ENCODE results near the gene JSRP1.

JSRP1 gene

DNA sequence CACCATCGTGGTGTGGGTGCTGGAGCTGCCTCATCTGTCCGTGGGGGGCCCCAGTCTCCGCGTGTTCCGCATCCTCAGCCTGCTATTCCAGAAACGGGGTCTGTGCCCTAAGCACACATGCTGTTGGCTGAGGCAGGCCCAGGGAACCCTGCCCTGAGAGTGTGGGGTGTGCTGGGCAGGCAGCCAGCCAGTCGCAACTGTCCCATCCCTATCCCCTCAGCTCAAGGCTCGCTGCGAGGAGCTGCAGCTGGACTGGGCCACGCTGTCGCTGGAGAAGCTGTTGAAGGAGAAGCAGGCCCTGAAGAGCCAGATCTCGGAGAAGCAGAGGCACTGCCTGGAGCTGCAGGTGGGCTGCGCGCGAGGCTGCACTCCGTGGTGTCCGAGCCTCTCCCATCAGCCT is 42.0 kb downstream of the JSRP1 start:
- no peak for DNase-seq

DNA sequence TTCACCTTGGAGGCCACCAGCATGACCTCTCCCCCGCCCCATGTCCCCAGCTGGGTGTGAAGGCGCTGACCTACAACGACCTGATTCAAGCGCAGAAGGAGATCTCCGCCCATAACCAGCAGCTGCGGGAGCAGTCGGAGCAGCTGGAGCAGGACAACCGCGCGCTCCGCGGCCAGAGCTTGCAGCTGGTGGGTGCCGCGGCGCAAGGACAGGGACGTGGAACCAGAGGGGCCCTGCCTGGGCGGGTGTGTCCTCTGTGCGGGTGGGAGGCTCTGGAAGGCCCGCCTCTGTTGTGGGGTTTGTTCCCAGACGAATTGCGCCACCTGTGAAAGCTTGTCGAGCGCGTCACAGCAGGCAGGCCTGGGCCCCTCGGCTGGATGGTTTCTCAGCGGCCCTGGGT is 42.4 kb downstream of the JSRP1 start:
- no peak for DNase-seq

DNA sequence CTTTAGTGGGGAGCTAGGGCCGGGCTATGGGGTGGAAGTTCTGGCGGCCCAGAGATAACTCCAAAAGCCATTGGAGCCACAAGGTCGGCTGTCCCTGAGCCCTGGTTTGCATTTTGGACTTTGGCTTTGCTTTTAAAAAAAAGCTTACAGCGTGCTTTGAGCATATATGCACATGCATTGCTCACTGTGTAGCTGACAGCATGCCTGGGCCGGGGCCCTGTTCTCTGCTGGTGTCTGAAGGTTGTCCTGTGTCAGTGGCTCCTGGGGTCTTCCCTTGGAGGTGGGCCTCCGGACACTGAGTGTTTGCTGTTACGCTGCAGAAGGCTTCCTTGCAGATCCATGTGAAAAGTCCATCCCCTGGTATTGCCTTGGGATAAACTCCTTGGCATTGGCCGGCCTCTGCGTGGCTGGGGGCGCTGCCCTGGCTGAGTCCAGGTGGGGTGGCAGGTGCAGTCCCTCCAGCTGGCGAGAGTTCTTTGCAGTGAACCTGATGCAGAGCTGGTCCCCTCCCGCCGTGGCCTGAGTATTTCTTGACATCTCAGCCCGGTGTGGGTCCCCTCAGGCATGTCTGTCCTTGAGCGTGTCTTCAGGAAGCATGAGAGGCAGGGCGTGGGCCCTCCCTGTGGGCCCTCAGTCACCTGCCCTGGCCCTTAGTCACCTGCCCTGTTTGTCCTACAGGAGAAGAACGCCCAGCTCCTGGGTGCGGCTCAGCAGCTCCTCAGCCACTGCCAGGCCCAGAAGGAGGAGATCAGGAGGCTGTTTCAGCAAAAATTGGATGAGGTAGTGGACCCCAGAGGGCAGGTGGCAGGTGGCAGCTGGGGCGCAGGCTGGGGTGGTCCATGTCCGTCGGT is 43.1 kb downstream of the JSRP1 start:
- DNase-seq = no peak

DNA sequence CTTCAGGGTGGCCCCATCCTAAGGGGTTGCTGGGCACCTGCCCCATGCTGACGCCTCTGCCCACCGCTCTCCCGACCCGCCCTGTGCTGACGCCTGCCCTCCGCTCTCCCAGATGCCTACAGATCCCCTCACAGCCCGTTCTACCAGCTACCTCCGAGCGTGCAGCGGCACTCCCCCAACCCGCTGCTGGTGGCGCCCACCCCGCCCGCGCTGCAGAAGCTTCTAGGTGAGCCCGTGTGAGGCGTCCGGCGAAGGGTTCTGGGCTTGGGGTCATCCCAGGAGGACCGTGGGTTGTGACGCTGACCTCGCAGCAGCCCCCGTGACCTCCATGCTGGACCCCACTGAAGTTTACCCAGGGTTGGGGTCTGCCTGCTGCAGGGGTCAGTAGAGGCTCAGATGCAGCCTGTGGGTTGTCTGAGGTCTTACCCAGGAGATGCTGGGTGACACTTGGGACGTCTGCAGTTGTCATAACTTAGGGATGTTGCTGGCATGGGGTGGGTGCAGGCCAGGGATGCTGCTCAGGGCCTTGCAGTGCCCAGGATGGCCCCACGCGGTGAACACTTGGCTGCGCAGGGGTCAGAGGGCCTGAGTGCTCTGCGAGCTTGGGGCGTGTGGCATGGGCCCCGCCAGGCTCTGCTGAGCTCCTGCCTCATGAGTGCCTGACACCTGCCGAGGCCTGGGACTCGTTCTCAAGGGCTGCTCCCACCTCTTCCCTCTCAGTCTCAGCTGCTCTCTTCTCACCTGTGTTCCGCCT is 45.1 kb downstream of the JSRP1 start:
- DNase-seq = no peak

DNA sequence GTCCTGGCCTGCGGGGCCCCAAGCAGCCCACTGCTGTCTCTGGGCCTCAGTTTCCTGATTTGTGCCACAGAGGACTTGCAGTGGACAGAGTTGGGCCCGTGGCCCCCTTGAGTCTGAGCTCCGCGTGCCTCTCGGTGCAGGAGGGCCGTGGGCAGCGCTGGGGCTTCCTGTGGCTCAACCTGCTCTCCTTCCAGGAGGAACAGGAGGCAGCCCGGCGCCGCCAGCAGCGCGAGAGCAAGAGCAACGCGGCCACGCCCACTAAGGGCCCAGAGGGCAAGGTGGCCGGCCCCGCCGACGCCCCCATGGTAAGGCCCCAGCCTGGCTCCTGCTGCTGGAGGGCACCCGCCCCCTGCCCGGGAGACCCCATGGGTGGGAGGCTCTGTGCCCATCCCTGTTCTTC is 46.0 kb downstream of the JSRP1 start:
- no peak for DNase-seq

DNA sequence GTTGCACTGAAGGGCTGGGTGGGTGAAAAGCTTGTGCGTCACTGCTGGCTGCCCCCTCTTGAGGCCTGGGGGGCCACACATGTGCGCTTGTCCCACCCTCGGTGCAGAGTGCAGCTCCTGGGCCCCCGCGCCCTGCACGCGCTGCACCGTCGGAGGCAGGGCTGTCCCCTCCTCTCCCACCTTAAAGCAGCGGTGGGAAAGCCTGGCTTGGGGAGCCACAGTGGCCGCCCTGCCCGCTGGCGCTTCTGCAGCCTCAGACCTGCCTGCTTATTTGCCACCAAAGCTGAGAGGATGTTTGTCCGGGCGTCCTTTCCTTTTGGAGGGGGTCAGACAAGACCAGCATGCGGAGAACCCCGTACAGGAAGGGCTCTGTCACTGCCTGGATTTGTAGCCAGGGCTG is 46.8 kb downstream of the JSRP1 start:
- no peak for DNase-seq

DNA sequence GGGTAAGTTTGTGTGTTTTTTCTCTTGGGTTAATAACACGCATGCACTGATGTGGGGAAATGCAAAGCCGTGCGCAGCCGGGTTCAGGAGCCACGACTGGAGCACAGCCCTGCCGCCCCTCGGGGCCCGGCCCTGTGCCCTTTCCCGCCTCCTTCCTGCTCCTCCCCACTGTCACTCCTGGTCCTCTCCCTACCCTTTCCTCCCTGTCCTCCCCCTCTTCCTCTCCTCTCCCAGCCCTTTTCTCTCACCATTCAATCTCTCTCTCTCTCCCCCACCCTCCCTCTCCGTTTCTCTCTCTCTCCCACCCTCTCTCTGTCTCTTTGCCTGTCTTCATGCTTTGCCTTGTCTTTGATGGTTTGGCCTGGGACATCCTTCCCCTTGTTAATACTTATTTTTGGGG is 47.2 kb downstream of the JSRP1 start:
- DNase-seq = no peak

DNA sequence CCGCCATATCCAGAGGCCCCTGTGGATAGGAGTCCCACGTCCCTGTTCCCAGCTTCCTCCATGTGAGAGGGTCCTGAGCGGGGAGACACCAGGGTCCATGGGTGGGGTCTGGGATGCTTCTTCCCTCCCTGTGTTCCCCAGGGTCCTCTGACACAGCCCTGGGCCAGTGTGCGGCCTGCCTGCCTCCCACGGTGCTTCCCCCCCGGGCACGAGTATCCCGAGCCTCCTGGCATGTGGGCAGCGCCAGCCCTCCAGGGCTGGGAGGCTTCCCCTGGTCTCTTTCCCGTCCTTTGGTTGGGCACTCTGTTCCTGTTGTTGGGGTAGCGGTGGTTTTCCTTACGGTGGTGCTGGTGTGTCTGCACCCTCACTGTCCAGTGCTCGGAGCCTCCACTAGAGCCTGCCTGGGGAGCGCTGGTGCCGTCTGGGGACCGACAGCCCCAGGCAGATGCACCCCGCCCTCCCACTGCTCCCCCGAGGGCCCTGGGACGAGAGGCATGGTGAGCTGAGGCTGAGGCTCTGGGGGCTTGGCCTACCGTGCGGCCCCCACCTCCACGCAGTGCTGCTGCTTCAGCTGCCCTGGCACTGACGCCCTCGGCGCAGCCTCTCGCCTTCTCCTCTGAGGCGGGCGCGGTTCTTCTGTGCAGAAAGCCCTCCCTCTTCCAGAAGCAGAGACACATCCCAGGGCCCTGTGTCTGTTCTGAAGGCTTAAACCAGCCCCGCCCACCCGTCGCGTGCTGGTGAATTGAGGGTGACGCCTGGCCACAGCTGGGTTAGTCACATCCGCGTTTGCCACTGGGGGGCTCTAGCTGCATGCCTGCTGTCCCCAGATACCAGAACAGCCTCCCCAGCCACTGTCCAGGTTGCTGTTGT is 48.0 kb downstream of the JSRP1 start:
- DNase-seq = no peak

DNA sequence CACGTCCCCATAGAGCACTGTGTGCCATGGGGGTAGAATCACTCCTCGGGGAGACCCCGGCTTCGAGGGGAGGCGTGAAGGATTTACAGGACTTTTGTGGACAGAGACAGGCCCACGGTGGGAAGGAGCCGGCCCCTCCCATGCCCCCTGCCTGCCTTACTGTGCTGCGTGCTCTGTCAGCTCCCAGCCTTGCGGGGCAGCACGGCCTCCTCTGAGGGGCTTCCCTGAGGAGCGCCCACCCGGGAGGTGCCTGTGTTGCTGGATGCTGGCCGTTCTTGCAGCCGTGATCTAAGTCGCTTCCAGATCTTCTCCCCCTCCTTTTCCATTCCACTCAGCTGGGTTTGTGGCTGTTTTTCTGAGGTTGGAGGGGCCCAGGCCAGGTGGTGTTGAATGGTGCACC is 49.2 kb downstream of the JSRP1 start:
- no peak for DNase-seq

DNA sequence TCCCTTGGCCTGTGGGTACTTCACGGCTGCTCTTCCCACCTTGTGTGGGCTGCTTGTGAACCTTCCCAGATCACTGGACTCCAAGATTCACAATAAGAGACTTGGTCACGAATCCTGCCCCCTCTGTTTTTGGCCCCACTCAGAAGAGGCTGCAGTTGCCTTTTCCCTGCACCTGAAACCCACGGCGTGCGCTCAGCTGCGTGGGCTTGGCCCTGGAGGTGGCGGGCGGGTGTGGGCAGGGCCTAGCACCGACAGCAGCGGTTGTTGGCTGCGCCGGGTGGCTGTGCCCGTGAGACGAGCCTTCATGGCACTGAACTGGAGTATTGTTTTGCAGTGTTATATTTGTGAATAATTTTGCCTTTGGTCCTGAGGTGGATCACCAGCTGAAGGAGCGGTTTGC is 53.9 kb downstream of the JSRP1 start:
- no peak for DNase-seq
